Measurements from ENCODE around the gene MPL. TPM values are rescaled to one million over a fixed set of nuclear protein-coding genes. Genes with fewer than 3 reads are reported as not detected.
A peak's percentile ranks its signal among the peaks of the same experiment; 100 is the strongest.

MPL gene
- total and polyA plus RNA-seq, 2 of the 8 experiments (the other 6 are each of a cell fraction or from before 2014, with no cell fraction given) = 0.08 TPM; not detected in 1

GRCh38 chr1:43334453-43335205 is 3.0 kb upstream of the MPL start:
- ChIA-PET CTCF (ENCODE audit: partially characterized antibody) (interaction anchor here (0.8 to 1.3 kb wide), 4 partner anchors 18 to 108 kb away, joined by 3 to 4 read pairs (median 4); no protein-coding TSS in a partner anchor), POLR2A (ENCODE audit: partially characterized antibody) (interaction anchor here (0.6 to 1.4 kb wide), 2 partner anchors 24 to 371 kb away, joined by 3 to 5 read pairs; partner anchors contain the start of gene CDC20)
- no peak for DNase-seq (ENCODE audit: low read depth in 1 of 2, low spot score in 2 of 2)
- no peak overlapping the region for H4K91ac ChIP-seq (replicated peaks; ENCODE audit: insufficient read length, low read length)
- H4K20me1 ChIP-seq (replicated peaks in 1 of 2; ENCODE audit: control insufficient read depth in 1 of 2, insufficient read depth in 2 of 2, low read length in 2 of 2) = no peaks in the 10 kb centered on the region
- H2AFZ ChIP-seq (ENCODE audit: low read length) = no peak overlapping the region
- no peak overlapping the region for H3K56ac ChIP-seq (replicated peaks; ENCODE audit: insufficient read length, low read depth, low read length)
- H3K23ac ChIP-seq (ENCODE audit: insufficient read length) = no peak overlapping the region
- H3K4me3 ChIP-seq (ENCODE audit: extremely low read depth in 1 of 4, insufficient read depth in 2 of 4, low read depth in 3 of 4, low read length in 4 of 4) = no peak overlapping the region
- H2AK5ac ChIP-seq (ENCODE audit: low read depth, low read length) = no peak overlapping the region
- 90 to 100% methylated on average over 1 to 7 of the region's 7 CpGs for WGBS, 2 experiments (ENCODE audit: extremely low coverage in 1 of 2, insufficient coverage in 1 of 2, insufficient read length in 1 of 2, insufficient replicate concordance in 2 of 2, low coverage in 1 of 2, low lambda C conversion rate in 2 of 2, missing lambda C conversion rate in 1 of 2)
- H3K36me3 ChIP-seq (ENCODE audit: control insufficient read depth in 2 of 4, insufficient read depth in 4 of 4, low read length in 3 of 4) = no peaks in the 10 kb centered on the region
- H3K79me2 ChIP-seq (ENCODE audit: control insufficient read depth in 1 of 2, insufficient read depth in 2 of 2, low read length in 2 of 2) = no peaks in the 10 kb centered on the region
- H3K14ac ChIP-seq (ENCODE audit: insufficient read length) = no peak overlapping the region
- FAIRE-seq = no peak
- TF ChIP-seq RBBP5 (IDR thresholded peaks at IDR 0.05; ENCODE audit: borderline replicate concordance, low read depth, low read length) (no peak), RAD21 (IDR thresholded peaks at IDR 0.05 in 1 of 2, conservative IDR thresholded peaks at IDR 0.05 in 1 of 2; ENCODE audit: low read depth in 2 of 2, low read length in 2 of 2) (peak in 1 of 2 experiments; percentile 13; a peak in 1 of 4 replicates)
- H2BK12ac ChIP-seq (ENCODE audit: low read depth, low read length) = no peak overlapping the region
- H3K79me1 ChIP-seq (ENCODE audit: low read depth, low read length) = no peaks in the 10 kb centered on the region
- peak overlapping the region; percentile 18; the same call in 1 of the 2 replicates for H2BK15ac ChIP-seq (ENCODE audit: low read length)
- H3K9me3 ChIP-seq (ENCODE audit: insufficient read depth in 2 of 2, low read depth in 1 of 2, low read length in 1 of 2) = no peaks in the 10 kb centered on the region
- peaks cover 0 to 8% (median 3%) of the 10 kb centered on the region in 4 experiments; a peak in 3 of 7 replicates for H3K4me1 ChIP-seq (replicated peaks in 1 of 4; ENCODE audit: control insufficient read depth in 3 of 4, insufficient read depth in 4 of 4, low read length in 3 of 4)
- no peak overlapping the region for H2BK20ac ChIP-seq (ENCODE audit: low read length)
- H3K23me2 ChIP-seq (ENCODE audit: low read depth, low read length) = no peaks in the 10 kb centered on the region
- H3K27ac ChIP-seq (ENCODE audit: low read depth, low read length) = no peak overlapping the region
- H3K4ac ChIP-seq (replicated peaks; ENCODE audit: insufficient read length, low read depth, low read length) = no peak overlapping the region
- H4K5ac ChIP-seq (ENCODE audit: insufficient read length, low read depth, low read length) = no peak overlapping the region
- H3K9ac ChIP-seq (replicated peaks in 1 of 4; ENCODE audit: extremely low read depth in 1 of 4, low read depth in 3 of 4, low read length in 3 of 4) = no peak overlapping the region
- H3K27me3 ChIP-seq (replicated peaks in 1 of 4; ENCODE audit: control insufficient read depth in 3 of 4, extremely low read depth in 1 of 4, insufficient read depth in 3 of 4, low read length in 3 of 4) = no peaks in the 10 kb centered on the region
- H3K4me2 ChIP-seq (ENCODE audit: insufficient read depth in 1 of 2, low read depth in 2 of 2, low read length in 2 of 2) = no peak overlapping the region
- no peak overlapping the region for H4K8ac ChIP-seq (ENCODE audit: extremely low read depth, insufficient read depth, low read length)
- no peak overlapping the region for H2BK5ac ChIP-seq (ENCODE audit: low read depth, low read length)
- no peak overlapping the region for H3K18ac ChIP-seq (ENCODE audit: extremely low read depth, low read length)
- H2BK120ac ChIP-seq (replicated peaks; ENCODE audit: low read depth, low read length) = no peak overlapping the region
